Prostate gland (tissue), 2 donors: ENCODE measurements around the gene AKT1.
"Not testable (repeated sequence)": the region's sequence is repeated elsewhere in the genome, so short reads cannot be mapped to it uniquely, and the experiment has no call there.

Source experiments
- CTCF ChIP-seq, 4 experiments: fragments of 200-600 bp in 2 of 4; fragments of 450-650 bp in 2 of 4; sonication (generic) in 2 of 4; IDR thresholded peaks; 1 replicate in 3 of 4; 2 replicates in 1 of 4; pipeline ENCODE4 v1.5.1; 2016 to 2019; ENCODE audit warnings: antibody characterized with exemption in 4 of 4, mild to moderate bottlenecking in 2 of 4, moderate library complexity in 2 of 4
- POLR2A ChIP-seq: fragments of 450-650 bp; IDR thresholded peaks from one replicate; pipeline ENCODE4 v1.6.1; 2016; ENCODE audit warnings: antibody characterized with exemption, mild to moderate bottlenecking
- POLR2AphosphoS5 ChIP-seq: sonication (generic); formaldehyde crosslinking; IDR thresholded peaks from one replicate; pipeline ENCODE4 v1.6.1; 2017; ENCODE audit warnings: antibody characterized with exemption

DNA sequence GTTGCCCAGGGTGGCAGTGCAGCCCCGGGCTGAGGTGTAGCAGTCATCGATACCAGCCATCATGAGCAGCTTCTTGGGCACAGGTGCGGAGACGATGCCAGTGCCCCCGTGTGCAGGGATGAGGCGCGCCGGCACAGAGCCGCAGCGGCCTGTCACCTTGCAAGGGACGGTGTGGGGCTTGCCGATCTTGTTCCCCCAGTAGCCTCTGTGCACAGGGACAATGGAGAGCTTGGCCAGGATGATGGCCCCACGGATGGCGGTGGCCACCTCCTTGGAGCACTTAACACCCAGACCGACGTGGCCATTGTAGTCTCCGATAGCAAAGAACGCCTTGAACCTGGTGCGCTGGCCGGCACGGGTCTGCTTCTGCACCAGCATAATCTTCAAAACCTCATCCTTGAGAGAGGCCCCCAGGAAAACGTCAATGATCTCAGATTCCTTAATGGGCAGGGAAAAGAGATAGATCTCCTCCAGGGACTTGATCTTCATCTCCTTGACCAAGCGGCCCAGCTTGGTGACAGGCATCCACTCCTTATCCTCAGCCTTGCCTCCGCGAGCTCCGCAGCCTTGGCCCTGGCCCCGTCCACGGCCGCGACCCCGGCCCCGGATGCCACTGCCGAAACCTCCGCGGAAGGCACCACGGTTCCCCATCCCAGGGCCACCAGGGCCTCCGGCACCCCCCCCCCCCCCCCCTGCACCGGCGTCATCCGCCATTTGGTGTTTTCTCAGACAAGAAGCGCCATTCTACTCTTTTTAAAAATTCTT lies 40.8 kb upstream of the AKT1 start:
- not testable (repeated sequence) for TF ChIP-seq POLR2A; CTCF (IDR thresholded peaks at IDR 0.05); POLR2AphosphoS5
